H9 (cell line): ENCODE data around the gene CHN2. TPM values are rescaled to one million over a fixed set of nuclear protein-coding genes. Genes with fewer than 3 reads are reported as not detected.

ENCODE experiments used
- DNase-seq: peaks from one replicate; pipeline ENCODE4 v3.0.0-alpha.2; 2017
- H2AFZ ChIP-seq: one replicate; pipeline ENCODE4 v1.6.1; 2013; ENCODE audit warnings: mild to moderate bottlenecking, low read length, control low read depth, moderate library complexity
- H2AK5ac ChIP-seq: 2 replicates; pipeline ENCODE4 v1.6.1; 2013; ENCODE audit warnings: low read length, control low read depth, mixed read lengths; ENCODE audit not compliant: insufficient read length
- H2BK120ac ChIP-seq: one replicate; pipeline ENCODE4 v1.6.1; 2013; ENCODE audit warnings: low read depth, mild to moderate bottlenecking, low read length, control low read depth, inconsistent platforms; ENCODE audit not compliant: poor library complexity, severe bottlenecking
- H2BK12ac ChIP-seq: 2 replicates; pipeline ENCODE4 v1.6.1; 2013; ENCODE audit warnings: low read length, control low read depth, mixed read lengths, low read depth; ENCODE audit not compliant: insufficient read length
- H2BK15ac ChIP-seq: 2 replicates; pipeline ENCODE4 v1.6.1; 2013; ENCODE audit warnings: low read depth, low read length, control low read depth
- H2BK20ac ChIP-seq: one replicate; pipeline ENCODE4 v1.6.1; 2013; ENCODE audit warnings: low read depth, mild to moderate bottlenecking, low read length, control low read depth, inconsistent platforms; ENCODE audit not compliant: poor library complexity, severe bottlenecking
- H2BK5ac ChIP-seq: 2 replicates; pipeline ENCODE4 v1.6.1; 2013; ENCODE audit warnings: low read length, control low read depth, mixed read lengths; ENCODE audit not compliant: insufficient read length
- H3K14ac ChIP-seq: 2 replicates; pipeline ENCODE4 v1.6.1; 2013; ENCODE audit warnings: low read length, control low read depth; ENCODE audit not compliant: insufficient read depth
- H3K18ac ChIP-seq: 2 replicates; pipeline ENCODE4 v1.6.1; 2013; ENCODE audit warnings: low read depth, mild to moderate bottlenecking, mixed read lengths, low read length, control low read depth; ENCODE audit not compliant: insufficient read length
- H3K23ac ChIP-seq: 2 replicates; pipeline ENCODE4 v1.6.1; 2013; ENCODE audit warnings: low read length, control low read depth, mixed read lengths, low read depth; ENCODE audit not compliant: insufficient read length
- H3K23me2 ChIP-seq: 2 replicates; pipeline ENCODE4 v1.6.1; 2013; ENCODE audit warnings: low read depth, mild to moderate bottlenecking, mixed read lengths, low read length, control low read depth; ENCODE audit not compliant: insufficient read length, poor library complexity, severe bottlenecking
- H3K27ac ChIP-seq: 2 replicates; pipeline ENCODE4 v1.5.1; 2013; ENCODE audit warnings: low read length, control low read depth, mixed read lengths, low read depth; ENCODE audit not compliant: insufficient read length
- H3K27me3 ChIP-seq: 2 replicates; pipeline ENCODE4 v1.6.1; 2013; ENCODE audit warnings: low read length, control low read depth, inconsistent platforms; ENCODE audit not compliant: insufficient read depth
- H3K4ac ChIP-seq: 2 replicates; pipeline ENCODE4 v1.6.1; 2013; ENCODE audit warnings: low read depth, mild to moderate bottlenecking, control low read depth, inconsistent platforms, low read length, moderate library complexity
- H3K4me1 ChIP-seq: 2 replicates; pipeline ENCODE4 v1.6.1; 2013; ENCODE audit warnings: low read length, control low read depth, inconsistent platforms; ENCODE audit not compliant: insufficient read depth
- H3K4me2 ChIP-seq: 2 replicates; pipeline ENCODE4 v1.6.1; 2013; ENCODE audit warnings: low read length, control low read depth, mixed read lengths; ENCODE audit not compliant: insufficient read length, insufficient read depth
- H3K56ac ChIP-seq: 2 replicates; pipeline ENCODE4 v1.6.1; 2013; ENCODE audit warnings: low read depth, mild to moderate bottlenecking, mixed read lengths, low read length, control low read depth; ENCODE audit not compliant: insufficient read length
- H3K79me1 ChIP-seq: 2 replicates; pipeline ENCODE4 v1.6.1; 2013; ENCODE audit warnings: low read depth, mild to moderate bottlenecking, moderate library complexity, low read length, control low read depth, inconsistent platforms; ENCODE audit not compliant: insufficient read depth, poor library complexity, severe bottlenecking
- H3K79me2 ChIP-seq: 2 replicates; pipeline ENCODE4 v1.6.1; 2013; ENCODE audit warnings: low read length, control low read depth, inconsistent platforms; ENCODE audit not compliant: insufficient read depth
- H3K9ac ChIP-seq: 2 replicates; pipeline ENCODE4 v1.6.1; 2013; ENCODE audit warnings: low read length, control low read depth, mixed read lengths; ENCODE audit not compliant: insufficient read length; ENCODE audit errors: extremely low read depth
- H3K9me3 ChIP-seq: one replicate; pipeline ENCODE4 v1.6.1; 2013; ENCODE audit warnings: low read depth, low read length, inconsistent platforms; ENCODE audit not compliant: control insufficient read depth
- H3T11ph ChIP-seq: one replicate; pipeline ENCODE4 v1.6.1; 2013; ENCODE audit warnings: mild to moderate bottlenecking, low read length, control low read depth, inconsistent platforms
- H4K20me1 ChIP-seq: one replicate; pipeline ENCODE4 v1.6.1; 2013; ENCODE audit not compliant: control insufficient read depth, insufficient read length, insufficient read depth
- H4K5ac ChIP-seq: 2 replicates; pipeline ENCODE4 v1.6.1; 2013; ENCODE audit warnings: low read depth, mild to moderate bottlenecking, mixed read lengths, low read length, control low read depth; ENCODE audit not compliant: insufficient read length
- H4K8ac ChIP-seq: replicated peaks from 2 replicates; pipeline ENCODE4 v1.6.1; 2013; ENCODE audit warnings: low read length, control low read depth, mixed read lengths, low read depth; ENCODE audit not compliant: insufficient read length
- H4K91ac ChIP-seq: 2 replicates; pipeline ENCODE4 v1.6.1; 2013; ENCODE audit warnings: low read depth, mild to moderate bottlenecking, moderate library complexity, mixed read lengths, low read length, control low read depth; ENCODE audit not compliant: insufficient read length
- H3K27ac Mint-ChIP-seq, 3 experiments: 2 replicates in 2 of 3; 3 replicates in 1 of 3; pipeline ENCODE4 v1.8.0; 2020 to 2021; ENCODE audit warnings: mixed read lengths in 3 of 3, mild to moderate bottlenecking in 1 of 3, moderate library complexity in 1 of 3
- H3K27me3 Mint-ChIP-seq: 2 replicates; pipeline ENCODE4 v1.8.0; 2021; ENCODE audit warnings: low read depth, mild to moderate bottlenecking, moderate library complexity, mixed read lengths
- H3K36me3 Mint-ChIP-seq, 3 experiments: 2 replicates in 2 of 3; 3 replicates in 1 of 3; pipeline ENCODE4 v1.8.0; 2020 to 2021; ENCODE audit warnings: low read depth in 3 of 3, mixed read lengths in 3 of 3; ENCODE audit not compliant: insufficient read depth in 1 of 3
- H3K4me1 Mint-ChIP-seq, 2 experiments: 2 replicates each; pipeline ENCODE4 v1.8.0; 2020; ENCODE audit warnings: mixed read lengths in 2 of 2
- H3K4me3 Mint-ChIP-seq, 2 experiments: 2 replicates in 1 of 2; 3 replicates in 1 of 2; pipeline ENCODE4 v1.8.0; 2020 to 2021; ENCODE audit warnings: mild to moderate bottlenecking in 2 of 2, mixed read lengths in 2 of 2, moderate library complexity in 1 of 2
- H3K9me3 Mint-ChIP-seq, 2 experiments: 2 replicates in 1 of 2; 3 replicates in 1 of 2; pipeline ENCODE4 v1.8.0; 2020; ENCODE audit warnings: mild to moderate bottlenecking in 2 of 2, mixed read lengths in 2 of 2, moderate library complexity in 1 of 2
- CTCF ChIP-seq: fragments of 200-600 bp; sonication (generic); conservative IDR thresholded peaks from 3 replicates; pipeline ENCODE4 v1.8.0; 2021; ENCODE audit warnings: antibody characterized with exemption, mild to moderate bottlenecking
- WGBS: extraction: QIAGEN DNeasy Blood & Tissue Kit; methylation state at CpG from one replicate; pipeline ENCODE4 v1.1.7; 2013; ENCODE audit warnings: missing lambda C conversion rate, low lambda C conversion rate, mixed read lengths; ENCODE audit not compliant: insufficient read length; ENCODE audit errors: extremely low coverage; 5-methylcytosine and 5-hydroxymethylcytosine counted together
- total RNA-seq: library from RNA; stranded (reverse); gene quantifications from 2 replicates; pipeline ENCODE4 v1.2.1, GENCODE V29; 2021

CHN2 gene
- total RNA-seq, 1 experiment from 2014 or later: 3.3 TPM

- no peak overlapping the region for H2BK5ac ChIP-seq
- no peaks in the 10 kb centered on the region for H3K79me2 ChIP-seq
- no peak overlapping the region for H2BK12ac ChIP-seq
- no peak for TF ChIP-seq CTCF
- Mint-ChIP-seq H3K4me1 (peaks cover 2 to 10% of the 10 kb centered on the region in 2 experiments; a peak in 2 of 4 replicates), H3K36me3 (peaks cover 0 to 4% (median 0%) of the 10 kb centered on the region in 3 experiments; a peak in 1 of 7 replicates), H3K27me3 (no peaks in the 10 kb centered on the region), H3K4me3 (no peak overlapping the region), H3K9me3 (no peaks in the 10 kb centered on the region), H3K27ac (no peak overlapping the region)
- DNase-seq: no peak
- no peak overlapping the region for H4K91ac ChIP-seq
- H2AFZ ChIP-seq: no peak overlapping the region
- no peak overlapping the region for H3K27ac ChIP-seq
- no peak overlapping the region for H3K56ac ChIP-seq
- no peak overlapping the region for H2BK120ac ChIP-seq
- H3K9ac ChIP-seq: no peak overlapping the region
- H3T11ph ChIP-seq: no peak overlapping the region
- H3K4me1 ChIP-seq: no peaks in the 10 kb centered on the region
- H3K79me1 ChIP-seq: no peaks in the 10 kb centered on the region
- no peak overlapping the region for H2BK15ac ChIP-seq
- H3K9me3 ChIP-seq: no peaks in the 10 kb centered on the region
- H3K4me2 ChIP-seq: no peak overlapping the region
- no peaks in the 10 kb centered on the region for H3K23me2 ChIP-seq
- H3K4ac ChIP-seq: no peak overlapping the region
- no peak overlapping the region for H3K14ac ChIP-seq
- H3K18ac ChIP-seq: no peak overlapping the region
- H4K8ac ChIP-seq: no peak overlapping the region
- no peaks in the 10 kb centered on the region for H4K20me1 ChIP-seq
- no peak overlapping the region for H4K5ac ChIP-seq
- no peaks in the 10 kb centered on the region for H3K27me3 ChIP-seq
- no peak overlapping the region for H2AK5ac ChIP-seq
- H3K23ac ChIP-seq: no peak overlapping the region
- no peak overlapping the region for H2BK20ac ChIP-seq
- WGBS: no CpG with 5 or more reads among the region's 2 CpGs
Measured at GRCh38 chr7:29397398-29397797, 202.8 kb downstream of the CHN2 start.
